H1 (cell line): ENCODE results near the gene NR1D2.

Source experiments
- RAD21 ChIP-seq, 2 experiments: IDR thresholded peaks in 1 of 2; conservative IDR thresholded peaks in 1 of 2; 2 replicates each; pipeline ENCODE4 v1.6.1; 2011; ENCODE audit warnings: low read depth in 2 of 2, low read length in 2 of 2, improper control_type of control experiment in 1 of 2, inconsistent platforms in 1 of 2, mild to moderate bottlenecking in 1 of 2, moderate library complexity in 1 of 2
- TF ChIP-seq, protein P1 (sequence below), 3 experiments: IDR thresholded peaks; 1 replicate in 2 of 3; 2 replicates in 1 of 3; pipeline versions ENCODE4 v1.5.1 to v1.6.1; 2011; ENCODE audit warnings: low read length in 3 of 3, mild to moderate bottlenecking in 3 of 3, inconsistent platforms in 2 of 3, low read depth in 1 of 3, moderate library complexity in 1 of 3; ENCODE audit not compliant: insufficient read depth in 1 of 3; ENCODE audit errors: control extremely low read depth in 1 of 3

DNA sequence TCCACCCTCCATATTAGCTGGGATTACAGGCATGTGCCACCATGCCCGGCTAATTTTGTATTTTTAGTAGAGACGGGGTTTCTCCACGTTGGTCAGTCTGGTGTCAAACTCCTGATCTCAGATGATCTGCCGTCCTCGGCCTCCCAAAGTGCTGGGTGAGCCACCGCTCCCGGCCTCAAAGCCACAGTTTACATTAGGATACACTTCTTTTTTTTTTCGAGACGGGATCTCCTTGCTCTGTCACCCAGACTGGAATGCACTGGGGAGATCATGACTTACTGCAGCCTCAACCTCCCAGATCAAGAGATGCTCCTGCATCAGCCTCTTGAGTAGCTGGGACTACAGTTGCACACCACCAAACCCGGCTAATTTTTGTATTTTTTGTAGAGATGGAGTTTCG is 2.5 kb upstream of the NR1D2 start:
- TF ChIP-seq, protein P1, sequence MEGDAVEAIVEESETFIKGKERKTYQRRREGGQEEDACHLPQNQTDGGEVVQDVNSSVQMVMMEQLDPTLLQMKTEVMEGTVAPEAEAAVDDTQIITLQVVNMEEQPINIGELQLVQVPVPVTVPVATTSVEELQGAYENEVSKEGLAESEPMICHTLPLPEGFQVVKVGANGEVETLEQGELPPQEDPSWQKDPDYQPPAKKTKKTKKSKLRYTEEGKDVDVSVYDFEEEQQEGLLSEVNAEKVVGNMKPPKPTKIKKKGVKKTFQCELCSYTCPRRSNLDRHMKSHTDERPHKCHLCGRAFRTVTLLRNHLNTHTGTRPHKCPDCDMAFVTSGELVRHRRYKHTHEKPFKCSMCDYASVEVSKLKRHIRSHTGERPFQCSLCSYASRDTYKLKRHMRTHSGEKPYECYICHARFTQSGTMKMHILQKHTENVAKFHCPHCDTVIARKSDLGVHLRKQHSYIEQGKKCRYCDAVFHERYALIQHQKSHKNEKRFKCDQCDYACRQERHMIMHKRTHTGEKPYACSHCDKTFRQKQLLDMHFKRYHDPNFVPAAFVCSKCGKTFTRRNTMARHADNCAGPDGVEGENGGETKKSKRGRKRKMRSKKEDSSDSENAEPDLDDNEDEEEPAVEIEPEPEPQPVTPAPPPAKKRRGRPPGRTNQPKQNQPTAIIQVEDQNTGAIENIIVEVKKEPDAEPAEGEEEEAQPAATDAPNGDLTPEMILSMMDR (IDR thresholded peaks at IDR 0.05; ENCODE audit: control extremely low read depth in 1 of 3, insufficient read depth in 1 of 3, low read depth in 1 of 3, low read length in 3 of 3): no peak
- no peak for TF ChIP-seq RAD21 (IDR thresholded peaks at IDR 0.05 in 1 of 2, conservative IDR thresholded peaks at IDR 0.05 in 1 of 2; ENCODE audit: low read depth in 2 of 2, low read length in 2 of 2)
